Endothelial cell of umbilical vein (primary cell): ENCODE results near the gene ADGRD1.

Experiments used
- CTCF ChIP-seq, 2 donors: IDR thresholded peaks; 1 replicate in 1 of 2; 2 replicates in 1 of 2; pipeline ENCODE4 v1.5.1; 2011; ENCODE audit warnings: low read length in 2 of 2, mild to moderate bottlenecking in 2 of 2, moderate library complexity in 2 of 2, control low read depth in 1 of 2, inconsistent platforms in 1 of 2, low read depth in 1 of 2; ENCODE audit not compliant: insufficient read depth in 1 of 2; ENCODE audit errors: extremely low read depth in 1 of 2
- EZH2 ChIP-seq: IDR thresholded peaks from 2 replicates; pipeline ENCODE4 v1.6.1; 2012; ENCODE audit warnings: borderline replicate concordance, low read depth, mild to moderate bottlenecking, moderate library complexity, low read length, inconsistent platforms; ENCODE audit not compliant: severe bottlenecking
- MAX ChIP-seq: IDR thresholded peaks from 2 replicates; pipeline ENCODE4 v1.6.1; 2011; ENCODE audit not compliant: insufficient read depth, insufficient read length
- POLR2A ChIP-seq: IDR thresholded peaks from 2 replicates; pipeline ENCODE4 v1.6.1; 2012; ENCODE audit warnings: low read depth, mild to moderate bottlenecking, control low read depth, low read length
- POLR2AphosphoS5 ChIP-seq: IDR thresholded peaks from 2 replicates; pipeline ENCODE4 v1.6.1; 2012; ENCODE audit warnings: low read depth, mild to moderate bottlenecking, control low read depth, low read length, moderate library complexity; ENCODE audit not compliant: insufficient read depth

- TF ChIP-seq CTCF (IDR thresholded peaks at IDR 0.05; ENCODE audit: extremely low read depth in 1 of 2, insufficient read depth in 1 of 2, low read depth in 1 of 2, low read length in 2 of 2) (no peak), POLR2A (no peak), POLR2AphosphoS5 (no peak), MAX (no peak), EZH2 (no peak)
Measured at GRCh38 chr12:131038159-131038558, 84.5 kb downstream of the ADGRD1 start.
